HG02840 (cell line): Measurements from ENCODE around the gene COL5A3.
"Not testable (repeated sequence)": the region's sequence is repeated elsewhere in the genome, so short reads cannot be mapped to it uniquely, and the experiment has no call there.

Source experiments
- ATAC-seq: cut with Tn5 transposase; IDR thresholded peaks from one replicate; pipeline ENCODE4 v1.9.1; 2021; ENCODE audit warnings: mild to moderate bottlenecking, moderate library complexity, moderate number of reproducible peaks; ENCODE audit not compliant: unreplicated experiment, low FRiP score

Gene COL5A3

DNA sequence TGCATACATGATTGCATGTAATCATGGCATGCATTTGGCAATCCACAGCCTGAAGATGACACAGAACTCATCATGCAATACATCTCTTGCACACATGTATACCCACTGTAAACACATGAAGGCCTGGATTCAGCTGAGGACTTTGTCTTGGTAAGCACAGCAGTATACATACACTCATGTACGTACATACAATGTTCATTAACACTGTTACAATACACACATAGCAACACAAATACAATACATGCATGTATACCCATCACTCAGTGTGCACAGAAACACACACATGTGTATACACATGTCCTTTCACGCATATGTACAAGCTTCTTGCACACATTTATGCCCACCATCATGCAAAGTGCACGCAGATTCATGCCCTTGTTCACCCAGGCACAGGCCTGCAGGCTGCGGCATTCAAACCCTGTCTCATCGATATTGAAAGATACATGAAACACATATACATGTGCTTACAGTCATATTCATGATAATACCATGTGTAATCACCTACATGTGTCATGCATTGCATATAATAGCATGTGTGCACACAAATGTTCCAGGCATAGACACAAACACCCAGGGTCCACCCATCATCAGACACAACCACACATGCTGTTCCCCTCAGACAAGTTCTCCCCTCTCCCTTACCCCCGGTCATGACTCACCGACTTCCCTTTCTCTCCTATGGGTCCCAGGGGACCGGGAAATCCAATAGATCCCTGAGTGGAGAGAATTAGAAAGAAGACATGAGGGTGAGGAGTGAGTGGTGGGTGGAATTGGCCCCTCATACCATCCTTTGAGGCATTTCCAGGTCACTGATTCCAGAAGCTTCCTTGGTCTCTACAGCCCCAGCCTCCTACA, 28.7 kb downstream of the COL5A3 start:
- ATAC-seq = no peak

DNA sequence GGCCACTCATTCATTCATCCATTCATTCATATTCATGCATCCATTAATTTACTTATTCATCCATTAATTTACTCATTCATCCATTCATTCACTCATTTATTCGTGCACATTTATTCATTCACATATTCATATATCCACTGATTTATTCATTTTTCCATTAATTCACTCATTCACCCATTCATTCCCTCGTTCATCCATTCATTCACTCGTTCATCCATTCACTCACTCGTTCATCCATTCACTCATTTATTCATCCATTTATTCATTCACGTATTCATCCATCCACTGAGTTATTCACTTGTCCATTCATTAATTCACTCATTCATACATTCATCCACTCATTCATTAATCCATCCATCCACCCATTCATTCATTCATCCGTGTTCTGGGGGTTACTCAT, 38.2 kb downstream of the COL5A3 start:
- no peak for ATAC-seq

DNA sequence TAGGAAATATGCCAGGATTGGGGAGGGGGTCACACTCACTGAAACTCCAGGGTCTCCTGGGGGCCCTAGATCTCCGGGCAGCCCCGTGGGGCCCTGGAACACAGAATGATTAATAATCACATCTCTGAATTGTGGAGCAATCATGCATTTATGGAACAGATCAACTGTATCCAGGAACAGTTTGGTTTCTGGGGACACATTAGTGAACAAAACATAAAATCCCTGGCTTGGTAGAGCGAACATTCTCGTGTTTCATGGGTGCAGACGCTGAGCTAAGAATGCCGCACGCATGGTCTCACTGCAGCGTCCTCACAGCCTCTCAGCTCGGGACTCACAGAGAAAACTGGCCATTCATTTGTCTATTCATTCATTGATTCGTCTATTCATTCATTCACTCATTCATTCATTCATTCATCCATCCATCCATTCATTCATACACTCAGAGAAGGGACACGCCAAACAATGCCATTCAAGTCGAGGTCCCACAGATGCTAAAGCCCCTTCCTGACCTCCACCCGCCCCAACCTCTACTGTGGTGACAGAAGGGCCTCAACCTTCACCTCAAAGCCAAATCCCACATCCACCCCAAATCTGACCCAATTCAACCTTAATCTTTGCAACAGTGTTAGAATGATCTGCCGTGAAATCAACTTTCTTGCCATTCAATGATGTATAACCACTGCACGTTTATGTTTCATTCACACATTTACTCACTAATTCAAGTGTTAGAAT, 39.0 kb downstream of the COL5A3 start:
- no peak for ATAC-seq

DNA sequence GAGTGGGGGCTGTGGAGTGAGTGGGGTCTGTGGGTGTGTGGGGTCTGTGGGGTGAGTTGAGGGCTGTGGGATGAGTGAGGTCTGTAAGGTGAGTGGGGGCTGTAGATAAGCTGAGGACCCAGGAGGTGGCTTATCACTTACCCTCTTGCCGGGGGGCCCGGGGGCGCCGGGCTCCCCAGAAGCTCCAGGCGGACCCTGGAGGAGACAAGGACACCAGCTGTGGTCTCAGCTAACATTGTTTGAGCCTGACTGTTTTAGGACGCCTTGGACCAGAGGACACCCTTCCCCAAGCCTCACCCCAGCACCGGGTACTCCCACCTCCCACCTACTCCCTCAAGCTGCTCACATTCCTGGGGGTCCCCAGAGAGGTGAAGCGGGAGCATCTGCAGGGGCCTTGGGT, 39.8 kb downstream of the COL5A3 start:
- ATAC-seq = no peak

DNA sequence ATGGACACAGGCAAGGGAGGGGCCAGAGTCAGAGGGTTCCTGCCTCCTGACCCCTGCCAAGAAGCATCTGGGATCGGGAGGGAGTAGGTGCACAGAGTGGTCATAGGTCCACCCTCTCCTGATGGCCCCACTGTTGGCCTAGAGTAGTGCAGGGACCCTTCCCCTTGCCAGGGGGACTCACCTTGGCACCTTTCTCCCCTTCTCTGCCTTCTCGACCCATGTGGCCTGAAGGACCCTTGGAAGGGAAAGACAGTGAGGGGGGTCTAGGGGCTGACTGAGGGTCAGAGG, 40.7 kb downstream of the COL5A3 start:
- no peak for ATAC-seq

DNA sequence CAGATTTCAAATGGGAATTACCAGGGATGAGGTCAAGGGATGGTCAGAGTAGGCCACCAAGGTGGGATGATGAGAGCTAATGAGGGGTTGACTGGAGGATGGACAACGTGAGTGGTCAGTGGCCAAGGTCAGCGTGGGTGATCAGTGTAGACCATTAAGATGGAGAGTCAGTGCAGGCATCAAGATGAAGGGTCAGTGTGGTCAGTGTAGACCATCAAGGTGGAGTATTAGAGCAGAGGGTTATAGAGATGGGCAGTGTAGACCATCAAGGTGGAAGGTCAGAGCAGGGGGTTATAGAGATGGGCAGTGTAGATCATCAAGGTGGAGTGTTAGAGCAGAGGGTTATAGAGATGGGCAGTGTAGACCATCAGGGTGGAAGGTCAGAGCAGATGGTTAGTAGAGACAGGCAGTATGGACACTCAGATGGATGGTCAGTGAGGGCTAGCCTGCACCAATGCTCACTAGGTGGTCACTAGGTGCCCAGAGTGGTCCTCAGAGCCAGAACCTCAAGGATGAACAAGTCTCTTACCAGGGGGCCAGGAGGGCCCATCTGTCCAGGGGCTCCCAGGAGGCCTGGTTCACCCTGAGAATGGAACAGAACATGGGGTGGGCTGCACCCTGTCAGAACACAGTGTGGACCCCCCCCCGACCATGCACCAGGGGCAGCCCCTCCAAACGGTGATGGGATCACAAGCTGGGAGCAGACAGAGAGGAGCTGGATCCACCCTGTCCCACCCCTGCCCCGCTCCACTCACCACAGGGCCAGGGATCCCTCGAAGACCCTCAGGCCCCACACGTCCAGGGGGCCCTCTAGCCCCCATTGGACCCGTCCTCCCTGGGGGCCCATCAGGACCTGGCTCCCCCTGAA, 41.2 kb downstream of the COL5A3 start:
- no peak for ATAC-seq

DNA sequence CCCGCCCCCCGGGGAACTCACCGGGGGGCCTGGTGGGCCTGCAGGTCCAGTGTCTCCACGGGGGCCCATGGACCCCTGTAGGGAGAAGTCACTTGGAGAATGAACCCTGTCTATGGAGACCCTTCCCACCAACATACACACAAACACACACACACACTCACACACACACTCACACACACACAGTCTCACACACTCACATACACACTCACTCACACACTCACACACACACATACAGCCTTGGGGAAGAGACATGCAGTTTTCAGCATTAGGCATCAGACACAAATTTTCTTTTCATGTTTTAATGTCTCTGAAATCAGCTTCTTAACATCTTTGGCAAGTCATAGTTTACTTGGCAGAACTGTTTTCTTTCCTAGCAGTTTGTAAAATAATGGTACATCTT, 43.0 kb downstream of the COL5A3 start:
- ATAC-seq = no peak

DNA sequence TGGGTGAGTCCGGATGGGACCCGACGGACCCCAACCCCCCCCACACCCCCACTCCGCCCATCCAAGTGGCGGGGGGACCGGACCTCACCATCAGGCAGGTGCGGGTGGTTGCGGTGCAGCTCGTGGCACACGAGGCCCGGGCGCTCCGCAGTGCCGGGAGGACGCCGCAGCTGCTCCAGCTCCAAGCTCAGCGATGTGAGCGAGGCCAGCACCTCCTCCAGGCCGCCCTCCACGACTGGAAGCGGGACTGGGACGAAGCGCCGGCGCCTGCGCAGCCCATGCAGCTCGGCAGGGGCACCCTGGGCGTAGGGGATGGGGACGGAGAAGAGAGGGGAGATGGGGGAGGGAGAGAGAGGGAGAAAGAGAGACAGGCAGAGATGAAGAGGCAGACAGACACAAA, 43.9 kb downstream of the COL5A3 start:
- ATAC-seq = no peak

DNA sequence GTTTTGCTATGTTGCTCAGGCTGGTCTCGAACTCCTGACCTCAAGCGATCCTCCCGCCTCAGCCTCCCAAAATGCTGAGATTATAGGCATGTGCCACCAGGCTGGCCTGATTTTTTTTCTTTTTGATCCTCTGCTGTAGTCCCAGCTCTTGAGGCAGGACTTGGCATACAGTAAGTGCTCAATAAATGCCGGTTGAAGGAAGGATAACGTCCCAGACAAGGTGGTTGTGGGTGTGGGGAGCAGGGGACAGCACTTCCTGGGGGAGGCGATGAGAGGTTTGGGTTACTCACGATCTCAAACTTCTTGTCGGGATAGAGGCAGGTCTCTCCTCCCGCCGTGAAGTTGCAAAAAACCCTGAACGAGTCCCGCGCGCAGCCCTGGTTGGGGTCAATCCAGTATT, 44.3 kb downstream of the COL5A3 start:
- ATAC-seq = no peak

DNA sequence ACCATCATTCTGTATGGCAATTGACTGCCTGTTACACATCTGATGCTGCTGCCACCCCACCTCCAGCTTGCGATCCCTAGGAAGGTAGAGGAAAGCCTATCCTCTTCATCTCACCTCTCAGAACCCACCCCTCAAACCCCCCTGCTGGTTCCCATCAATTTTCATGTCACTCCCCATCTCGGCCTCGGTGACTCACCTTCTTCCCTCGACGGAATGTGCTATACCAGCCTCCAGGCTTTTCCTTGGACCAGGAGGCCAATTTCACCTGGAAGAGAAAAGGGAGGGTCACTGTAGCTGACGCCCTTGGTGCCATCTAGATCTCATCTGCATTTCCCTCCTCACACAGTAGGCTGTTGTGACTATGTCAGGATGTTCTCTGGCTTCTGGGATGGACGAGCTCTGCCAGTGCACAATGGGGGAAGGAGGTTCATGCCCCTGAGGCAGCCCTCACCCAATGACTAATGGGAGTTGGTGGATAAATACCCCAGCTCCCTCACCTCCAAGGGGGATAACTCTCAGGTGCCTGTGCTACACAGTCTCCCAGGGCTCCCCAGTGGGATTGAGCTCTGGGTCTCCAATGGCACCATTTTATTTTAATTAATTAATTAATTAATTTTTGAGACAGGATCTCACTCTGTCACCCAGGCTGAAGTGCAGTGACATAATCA, 47.5 kb downstream of the COL5A3 start:
- no peak for ATAC-seq

DNA sequence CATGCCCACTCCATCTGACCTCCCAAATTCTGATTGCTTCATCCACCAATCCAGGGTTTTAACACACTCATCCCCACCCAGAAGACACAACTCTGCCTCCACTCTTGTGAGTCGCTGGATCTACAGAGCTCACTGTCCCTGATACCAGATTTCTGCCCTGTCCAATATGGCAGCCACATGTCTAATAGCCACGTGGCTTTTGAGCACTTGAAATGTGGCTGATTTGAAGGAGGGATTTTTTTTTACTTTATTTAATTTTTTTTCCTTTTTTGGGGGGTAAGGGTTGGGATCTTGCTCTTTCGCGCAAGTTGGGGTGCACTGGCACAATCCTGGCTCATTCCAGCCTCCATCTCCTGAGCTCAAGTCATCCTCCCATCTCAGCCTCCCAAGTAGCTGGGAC, 49.2 kb downstream of the COL5A3 start:
- ATAC-seq = no peak

DNA sequence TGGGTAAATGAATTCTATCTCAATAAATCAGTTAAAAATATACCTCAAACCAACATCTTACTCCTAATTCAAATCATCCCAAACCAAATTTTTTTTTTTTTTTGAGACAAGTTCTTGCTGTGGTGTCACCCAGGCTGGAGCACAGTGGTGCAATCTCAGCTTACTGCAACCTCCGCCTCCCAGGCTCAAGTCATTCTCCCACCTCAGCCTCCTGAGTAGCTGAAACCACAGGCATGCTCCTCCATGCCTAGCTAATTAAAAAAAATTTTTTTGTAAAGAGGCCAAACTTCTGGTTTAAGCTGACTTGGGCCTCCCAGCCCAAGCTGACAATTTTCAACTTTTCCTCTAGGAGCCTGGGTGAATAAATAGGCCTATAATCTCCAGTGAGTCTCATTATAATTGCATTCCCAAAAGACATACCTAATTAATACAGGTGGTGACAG, 51.9 kb downstream of the COL5A3 start:
- no peak for ATAC-seq

DNA sequence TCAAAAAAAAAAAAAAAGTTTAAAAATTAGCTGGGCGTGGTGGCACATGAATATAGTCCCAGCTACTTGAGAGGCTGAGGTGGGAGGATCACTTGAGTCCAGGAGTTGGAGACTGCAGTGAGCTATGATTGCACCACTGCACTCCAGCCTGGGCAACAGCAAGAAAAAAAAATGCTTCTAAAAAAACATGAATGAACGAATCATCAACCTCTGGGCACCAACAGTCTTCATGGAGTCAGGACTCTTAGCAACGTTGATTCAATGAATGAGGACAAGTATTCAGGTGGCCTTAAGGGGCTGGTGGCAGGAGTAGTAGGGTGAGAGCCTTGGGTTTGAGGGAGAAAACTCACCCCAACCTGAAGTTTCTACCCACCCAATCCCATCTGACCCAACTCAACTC, 53.3 kb downstream of the COL5A3 start:
- ATAC-seq = no peak

DNA sequence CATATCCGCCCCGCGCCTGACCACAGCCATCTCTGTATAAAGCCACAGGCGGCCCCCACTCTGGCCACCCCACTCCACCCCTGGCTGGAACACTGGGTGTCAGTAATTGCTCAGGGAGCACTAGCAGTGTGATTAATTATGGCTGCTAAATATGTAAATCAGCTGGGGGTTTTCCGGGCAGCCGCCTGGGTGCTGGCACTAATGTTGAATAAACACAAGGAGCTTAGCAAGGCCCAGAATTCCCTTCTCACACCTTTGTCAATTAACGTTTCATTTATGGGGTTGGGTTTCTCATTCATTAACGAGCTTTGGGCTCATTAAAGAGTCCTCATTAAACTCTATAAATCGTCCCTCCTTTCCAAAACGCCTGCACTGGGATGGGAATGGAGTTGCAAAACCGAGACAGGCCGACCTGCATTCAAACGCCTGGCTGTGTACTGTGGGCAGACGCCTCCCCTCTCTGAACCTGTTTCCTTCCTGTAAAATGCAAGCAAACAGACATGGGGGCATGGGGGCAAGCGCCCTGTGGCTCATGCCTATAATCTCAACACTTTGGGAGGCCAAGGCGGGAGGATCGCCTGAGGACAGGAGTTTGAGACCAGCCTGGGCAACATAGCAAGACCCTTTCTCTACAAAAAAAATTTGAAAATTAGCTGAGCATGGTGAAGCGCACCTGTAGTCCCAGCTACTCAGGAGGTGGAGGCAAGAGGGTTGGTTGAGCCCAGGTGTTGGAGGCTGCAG, 56.3 kb downstream of the COL5A3 start:
- ATAC-seq = no peak

DNA sequence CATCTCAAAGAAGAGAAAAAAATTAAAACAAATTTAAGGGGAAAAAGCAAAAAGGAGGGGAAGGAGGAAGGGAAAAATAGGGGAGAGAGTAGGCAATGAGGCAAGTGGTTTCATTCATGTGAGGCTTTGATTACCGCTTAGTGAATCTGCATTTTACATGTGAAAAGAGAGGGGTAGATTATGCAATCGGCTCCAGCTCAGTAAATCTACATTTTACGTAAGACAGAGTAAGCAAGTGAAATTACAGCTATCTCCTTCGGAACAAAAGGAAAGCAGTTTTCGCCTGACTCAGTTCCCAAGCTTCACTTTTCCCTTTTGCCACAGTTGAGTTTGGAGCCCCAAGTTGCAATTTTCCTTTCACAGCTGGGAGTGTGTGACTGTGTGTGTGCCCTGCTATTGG, 58.0 kb downstream of the COL5A3 start:
- no peak for ATAC-seq

DNA sequence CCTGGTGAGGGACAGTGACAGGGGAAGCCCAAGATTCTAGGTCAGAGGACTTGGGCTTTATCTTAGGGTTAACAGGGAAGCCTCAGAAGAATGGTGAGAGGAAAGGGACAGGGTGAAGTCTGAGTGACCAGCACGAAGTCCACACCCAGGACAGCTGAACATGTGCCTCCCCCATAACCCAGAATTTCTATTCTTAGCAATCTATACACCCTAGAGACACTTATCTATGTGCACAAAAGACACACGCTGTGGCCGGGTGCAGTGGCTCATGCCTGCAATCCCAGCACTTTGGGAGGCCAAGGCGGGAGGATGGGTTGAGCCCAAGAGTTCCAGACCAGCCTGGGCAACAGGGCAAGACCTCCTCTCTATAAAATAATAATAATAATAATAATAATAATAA, 62.9 kb downstream of the COL5A3 start:
- ATAC-seq = no peak

DNA sequence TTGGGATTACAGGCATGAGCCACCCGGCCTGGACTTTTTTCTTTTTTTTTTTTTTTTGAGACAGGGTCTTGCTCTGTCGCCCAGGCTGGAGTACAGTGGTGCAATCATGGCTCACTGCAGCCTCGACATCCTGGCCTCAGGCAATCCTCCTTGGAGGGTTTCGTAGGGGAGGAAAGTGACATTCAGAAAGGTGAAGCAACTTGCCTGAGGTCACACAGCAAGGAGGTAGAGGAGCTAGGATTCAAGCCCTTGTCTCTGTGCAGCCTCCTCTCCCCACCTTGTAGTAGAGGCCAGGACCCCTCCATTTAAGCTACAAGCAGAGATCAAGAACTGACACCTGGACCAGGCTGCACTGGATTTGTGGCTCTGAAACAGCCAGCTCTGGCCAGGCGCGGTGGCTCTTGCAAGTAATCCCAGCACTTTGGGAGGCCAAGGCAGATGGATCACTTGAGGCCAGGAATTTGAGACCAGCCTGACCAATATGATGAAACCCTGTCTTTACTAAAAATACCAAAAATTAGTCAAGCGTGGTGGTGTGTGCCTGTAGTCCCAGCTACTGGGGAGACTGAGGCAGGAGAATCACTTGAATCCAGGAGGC, 63.7 kb downstream of the COL5A3 start:
- not testable (repeated sequence) for ATAC-seq

DNA sequence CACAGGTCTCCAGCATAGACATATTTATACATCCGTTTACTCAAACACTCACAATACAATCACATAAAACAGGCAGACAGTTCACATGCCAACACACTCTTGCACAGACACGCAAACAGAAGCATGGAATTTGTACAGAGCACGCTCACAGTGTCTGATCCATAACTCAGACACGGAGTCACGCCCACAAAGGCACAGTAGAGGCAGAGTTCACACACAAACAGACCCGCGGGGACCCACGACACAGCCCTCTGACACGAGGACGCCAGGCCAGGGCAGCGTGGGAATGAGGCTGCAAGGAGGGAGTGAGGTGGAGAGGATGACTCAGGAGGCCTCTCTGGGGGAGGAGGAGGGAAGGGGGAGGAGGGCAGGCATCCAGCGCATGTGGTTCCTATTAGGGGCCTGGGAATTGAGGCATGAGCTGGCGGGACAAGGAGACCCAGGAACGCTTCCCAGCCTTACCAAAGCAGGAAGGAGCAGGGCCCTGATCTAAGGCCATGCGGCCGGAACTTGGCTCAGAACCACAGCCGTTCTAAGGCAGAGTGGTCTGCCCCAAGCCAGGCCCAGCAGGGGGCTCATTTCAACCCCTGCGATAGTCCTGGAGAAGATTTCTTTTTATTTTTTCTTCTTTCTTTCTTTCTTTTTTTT, 64.9 kb downstream of the COL5A3 start:
- no peak for ATAC-seq

DNA sequence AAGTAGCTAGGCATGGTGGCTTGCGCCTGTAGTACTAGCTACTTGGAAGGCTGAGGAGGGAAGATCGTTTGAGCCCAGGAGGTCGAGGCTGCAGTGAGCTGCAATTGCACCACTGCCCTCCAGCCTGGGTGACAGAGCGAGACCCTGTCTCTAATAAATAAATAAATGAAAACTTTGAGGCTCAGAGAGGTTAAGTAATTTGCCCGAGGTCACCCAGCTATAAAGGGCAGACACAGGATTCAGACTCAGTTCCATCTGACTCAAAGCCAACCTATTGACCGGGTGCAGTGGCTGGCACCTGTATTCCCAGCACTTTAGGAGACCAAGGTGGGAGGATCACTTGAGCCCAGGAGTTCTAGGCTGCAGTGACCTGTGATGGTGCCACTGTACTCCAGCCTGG, 66.6 kb downstream of the COL5A3 start:
- ATAC-seq = no peak
